Measurements from ENCODE around the gene OR52N2.

The OR52N2 gene

GRCh38 chr11:5808500-5809121, at the start of gene OR52N2:
TSS of gene OR52N2 (plus strand) at chr11:5808924. CDS start at chr11:5820336, 11,412 bp downstream.
- DNase-seq (ENCODE audit: low spot score in 2 of 2): peak; percentile 60 to 84
- peak within 1 kb of the TSS; percentile 82 for H3K4me3 Mint-ChIP-seq
- peak within 1 kb of the TSS; percentile 80 for H3K27ac Mint-ChIP-seq
- peak; percentile 92 for ATAC-seq
- no peaks in the 10 kb centered on the region for H3K9me3 Mint-ChIP-seq
- H3K36me3 Mint-ChIP-seq: no peaks in the 10 kb centered on the region
- H3K4me1 Mint-ChIP-seq: peaks cover 15% of the 10 kb centered on the region

GRCh38 chr11:5767056-5767455, 41.7 kb upstream of the OR52N2 start:
- Mint-ChIP-seq H3K36me3 (no peaks in the 10 kb centered on the region), H3K27ac (no peak overlapping the region), H3K4me3 (no peak overlapping the region), H3K9me3 (no peaks in the 10 kb centered on the region), H3K4me1 (no peaks in the 10 kb centered on the region)
- no peak for ATAC-seq
- DNase-seq (ENCODE audit: low spot score in 2 of 2): no peak

- Mint-ChIP-seq H3K9me3 (no peaks in the 10 kb centered on the region), H3K27ac (no peak within 1 kb of the TSS), H3K36me3 (no peaks in the 10 kb centered on the region), H3K4me1 (no peaks in the 10 kb centered on the region), H3K4me3 (no peak within 1 kb of the TSS)
- DNase-seq (ENCODE audit: low spot score in 2 of 2) (no peak), ATAC-seq (no peak)
Observed at GRCh38 chr11:5783255-5783654, 25.5 kb upstream of the OR52N2 start, which contains the start of gene OR52N5. TSS of gene OR52N5 (minus strand) at chr11:5783355. CDS start at chr11:5778634, 4,721 bp downstream.

GRCh38 chr11:5791165-5791564, 17.6 kb upstream of the OR52N2 start, which contains the start of gene OR52N1:
TSS of gene OR52N1 (minus strand) at chr11:5791265. CDS start at chr11:5788816, 2,449 bp downstream.
- Mint-ChIP-seq H3K36me3 (no peaks in the 10 kb centered on the region), H3K4me3 (no peak within 1 kb of the TSS), H3K4me1 (no peaks in the 10 kb centered on the region), H3K27ac (no peak within 1 kb of the TSS), H3K9me3 (no peaks in the 10 kb centered on the region)
- DNase-seq (ENCODE audit: low spot score in 2 of 2): no peak
- ATAC-seq: no peak

GRCh38 chr11:5796541-5796940, 12.2 kb upstream of the OR52N2 start:
- DNase-seq (ENCODE audit: low spot score in 2 of 2) (no peak), ATAC-seq (no peak)
- Mint-ChIP-seq H3K36me3 (no peaks in the 10 kb centered on the region), H3K4me3 (no peak overlapping the region), H3K9me3 (no peaks in the 10 kb centered on the region), H3K27ac (no peak overlapping the region), H3K4me1 (no peaks in the 10 kb centered on the region)

GRCh38 chr11:5803982-5804381, 4.7 kb upstream of the OR52N2 start:
- DNase-seq (ENCODE audit: low spot score in 2 of 2): no peak
- H3K36me3 Mint-ChIP-seq: no peaks in the 10 kb centered on the region
- H3K4me1 Mint-ChIP-seq: peaks cover 9% of the 10 kb centered on the region
- no peak overlapping the region for H3K4me3 Mint-ChIP-seq
- ATAC-seq: no peak
- peaks cover 4% of the 10 kb centered on the region for H3K9me3 Mint-ChIP-seq
- no peak overlapping the region for H3K27ac Mint-ChIP-seq

GRCh38 chr11:5807580-5807979, 1.1 kb upstream of the OR52N2 start:
- H3K9me3 Mint-ChIP-seq: peaks cover 4% of the 10 kb centered on the region
- peaks cover 15% of the 10 kb centered on the region for H3K4me1 Mint-ChIP-seq
- DNase-seq (ENCODE audit: low spot score in 2 of 2) (no peak), ATAC-seq (no peak)
- H3K36me3 Mint-ChIP-seq: no peaks in the 10 kb centered on the region
- no peak overlapping the region for H3K27ac Mint-ChIP-seq
- no peak overlapping the region for H3K4me3 Mint-ChIP-seq

GRCh38 chr11:5809122-5809519, 397 bp downstream of the OR52N2 start:
- H3K27ac Mint-ChIP-seq: peak overlapping the region; percentile 80
- peaks cover 15% of the 10 kb centered on the region for H3K4me1 Mint-ChIP-seq
- H3K9me3 Mint-ChIP-seq: no peaks in the 10 kb centered on the region
- H3K36me3 Mint-ChIP-seq: no peaks in the 10 kb centered on the region
- H3K4me3 Mint-ChIP-seq: peak overlapping the region; percentile 82
- ATAC-seq (peak; percentile 38), DNase-seq (ENCODE audit: low spot score in 2 of 2) (no peak)

- ATAC-seq: no peak
- Mint-ChIP-seq H3K4me1 (peaks cover 15% of the 10 kb centered on the region), H3K4me3 (no peak overlapping the region), H3K27ac (no peak overlapping the region), H3K36me3 (no peaks in the 10 kb centered on the region), H3K9me3 (no peaks in the 10 kb centered on the region)
- DNase-seq (ENCODE audit: low spot score in 2 of 2): no peak
Observed at GRCh38 chr11:5809905-5810795, 1.4 kb downstream of the OR52N2 start.

- H3K9me3 Mint-ChIP-seq: no peaks in the 10 kb centered on the region
- DNase-seq (ENCODE audit: low spot score in 2 of 2) (no peak), ATAC-seq (no peak)
- H3K27ac Mint-ChIP-seq: no peak overlapping the region
- H3K4me1 Mint-ChIP-seq: peaks cover 6% of the 10 kb centered on the region
- H3K4me3 Mint-ChIP-seq: no peak overlapping the region
- H3K36me3 Mint-ChIP-seq: no peaks in the 10 kb centered on the region
Observed at GRCh38 chr11:5815534-5815933, 6.8 kb downstream of the OR52N2 start.

- H3K36me3 Mint-ChIP-seq: no peaks in the 10 kb centered on the region
- H3K4me3 Mint-ChIP-seq: peak overlapping the region; percentile 41
- H3K27ac Mint-ChIP-seq: peak overlapping the region; percentile 57
- no peak for DNase-seq (ENCODE audit: low spot score in 2 of 2)
- no peaks in the 10 kb centered on the region for H3K9me3 Mint-ChIP-seq
- no peak for ATAC-seq
- peaks cover 6% of the 10 kb centered on the region for H3K4me1 Mint-ChIP-seq
Observed at GRCh38 chr11:5818245-5818886, 9.6 kb downstream of the OR52N2 start.

- no peak overlapping the region for H3K27ac Mint-ChIP-seq
- no peak overlapping the region for H3K4me3 Mint-ChIP-seq
- H3K9me3 Mint-ChIP-seq: no peaks in the 10 kb centered on the region
- H3K4me1 Mint-ChIP-seq: no peaks in the 10 kb centered on the region
- DNase-seq (ENCODE audit: low spot score in 2 of 2) (no peak), ATAC-seq (peak; percentile 42)
- no peaks in the 10 kb centered on the region for H3K36me3 Mint-ChIP-seq
Observed at GRCh38 chr11:5831196-5831829, 22.6 kb downstream of the OR52N2 start.

GRCh38 chr11:5833446-5833845, 24.7 kb downstream of the OR52N2 start:
- no peak for ATAC-seq
- H3K4me3 Mint-ChIP-seq: no peak overlapping the region
- H3K9me3 Mint-ChIP-seq: peaks cover 2% of the 10 kb centered on the region
- no peaks in the 10 kb centered on the region for H3K4me1 Mint-ChIP-seq
- no peak for DNase-seq (ENCODE audit: low spot score in 2 of 2)
- H3K27ac Mint-ChIP-seq: no peak overlapping the region
- H3K36me3 Mint-ChIP-seq: no peaks in the 10 kb centered on the region

- H3K4me1 Mint-ChIP-seq: no peaks in the 10 kb centered on the region
- no peak overlapping the region for H3K4me3 Mint-ChIP-seq
- no peak for ATAC-seq
- no peak for DNase-seq (ENCODE audit: low spot score in 2 of 2)
- H3K9me3 Mint-ChIP-seq: peaks cover 4% of the 10 kb centered on the region
- no peak overlapping the region for H3K27ac Mint-ChIP-seq
- H3K36me3 Mint-ChIP-seq: no peaks in the 10 kb centered on the region
Observed at GRCh38 chr11:5837695-5838094, 29.0 kb downstream of the OR52N2 start.

- Mint-ChIP-seq H3K4me3 (no peak within 1 kb of the TSS), H3K27ac (no peak within 1 kb of the TSS), H3K9me3 (peaks cover 4% of the 10 kb centered on the region), H3K36me3 (no peaks in the 10 kb centered on the region), H3K4me1 (no peaks in the 10 kb centered on the region)
- no peak for DNase-seq (ENCODE audit: low spot score in 2 of 2)
- ATAC-seq: no peak
Observed at GRCh38 chr11:5841797-5842196, 33.1 kb downstream of the OR52N2 start, which contains the start of gene OR52E6. TSS of gene OR52E6 (minus strand) at chr11:5841897. CDS start at chr11:5841897, 0 bp downstream.
